GM12865 (cell line): Measurements from ENCODE around the gene KDELR1.
A peak's percentile ranks its signal among the peaks of the same experiment; 100 is the strongest.

Experiments
- DNase-seq: peaks from one replicate; pipeline ENCODE4 v3.0.0; 2010; ENCODE audit warnings: low read depth
- H3K4me3 ChIP-seq: 2 replicates; pipeline ENCODE4 v1.5.1; 2011; ENCODE audit warnings: mild to moderate bottlenecking, low read depth, low read length, control low read depth
- TF ChIP-seq, protein P1 (sequence below): IDR thresholded peaks from 2 replicates; pipeline ENCODE4 v1.5.1; 2011; ENCODE audit warnings: low read length, control low read depth, low read depth, inconsistent platforms; ENCODE audit not compliant: insufficient read depth; ENCODE audit errors: missing control alignments

KDELR1 gene

DNA sequence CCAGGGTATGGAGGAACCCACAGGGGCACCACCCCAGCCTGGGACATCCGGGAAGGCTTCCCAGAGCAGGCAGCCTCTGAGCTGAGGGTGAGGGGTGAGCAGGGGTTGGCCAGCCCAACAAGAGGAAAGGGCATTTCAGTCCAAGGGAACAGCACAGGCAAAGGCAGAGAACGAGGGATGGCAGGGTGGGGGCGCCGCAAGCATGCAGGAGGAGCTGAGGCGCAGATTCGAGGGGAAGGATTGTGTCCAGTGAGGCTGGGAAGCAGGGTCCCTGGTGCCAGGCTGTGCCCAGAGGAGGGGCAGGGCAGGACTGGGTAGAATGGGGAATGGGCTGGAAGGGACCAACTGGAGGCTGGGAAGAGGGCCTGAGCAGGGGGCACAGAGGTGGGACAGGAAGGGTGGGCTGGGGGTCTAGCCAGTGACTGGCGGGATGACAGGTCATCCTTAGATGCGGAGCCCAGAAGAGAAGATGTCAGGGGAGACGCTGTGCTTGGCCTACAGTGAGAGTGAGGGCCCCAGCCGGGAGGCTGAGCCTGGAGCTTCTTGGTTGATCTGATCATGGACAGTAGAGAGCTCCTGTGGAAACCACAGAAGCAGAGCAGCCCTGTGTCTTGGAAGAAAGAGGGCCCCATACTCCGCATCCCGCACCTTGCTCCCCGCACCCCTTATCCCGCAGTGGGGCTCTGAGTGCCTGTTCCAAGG, 52.4 kb downstream of the KDELR1 start:
- TF ChIP-seq, protein P1, sequence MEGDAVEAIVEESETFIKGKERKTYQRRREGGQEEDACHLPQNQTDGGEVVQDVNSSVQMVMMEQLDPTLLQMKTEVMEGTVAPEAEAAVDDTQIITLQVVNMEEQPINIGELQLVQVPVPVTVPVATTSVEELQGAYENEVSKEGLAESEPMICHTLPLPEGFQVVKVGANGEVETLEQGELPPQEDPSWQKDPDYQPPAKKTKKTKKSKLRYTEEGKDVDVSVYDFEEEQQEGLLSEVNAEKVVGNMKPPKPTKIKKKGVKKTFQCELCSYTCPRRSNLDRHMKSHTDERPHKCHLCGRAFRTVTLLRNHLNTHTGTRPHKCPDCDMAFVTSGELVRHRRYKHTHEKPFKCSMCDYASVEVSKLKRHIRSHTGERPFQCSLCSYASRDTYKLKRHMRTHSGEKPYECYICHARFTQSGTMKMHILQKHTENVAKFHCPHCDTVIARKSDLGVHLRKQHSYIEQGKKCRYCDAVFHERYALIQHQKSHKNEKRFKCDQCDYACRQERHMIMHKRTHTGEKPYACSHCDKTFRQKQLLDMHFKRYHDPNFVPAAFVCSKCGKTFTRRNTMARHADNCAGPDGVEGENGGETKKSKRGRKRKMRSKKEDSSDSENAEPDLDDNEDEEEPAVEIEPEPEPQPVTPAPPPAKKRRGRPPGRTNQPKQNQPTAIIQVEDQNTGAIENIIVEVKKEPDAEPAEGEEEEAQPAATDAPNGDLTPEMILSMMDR, result no peak
- DNase-seq, result no peak
- H3K4me3 ChIP-seq, result no peak overlapping the region

DNA sequence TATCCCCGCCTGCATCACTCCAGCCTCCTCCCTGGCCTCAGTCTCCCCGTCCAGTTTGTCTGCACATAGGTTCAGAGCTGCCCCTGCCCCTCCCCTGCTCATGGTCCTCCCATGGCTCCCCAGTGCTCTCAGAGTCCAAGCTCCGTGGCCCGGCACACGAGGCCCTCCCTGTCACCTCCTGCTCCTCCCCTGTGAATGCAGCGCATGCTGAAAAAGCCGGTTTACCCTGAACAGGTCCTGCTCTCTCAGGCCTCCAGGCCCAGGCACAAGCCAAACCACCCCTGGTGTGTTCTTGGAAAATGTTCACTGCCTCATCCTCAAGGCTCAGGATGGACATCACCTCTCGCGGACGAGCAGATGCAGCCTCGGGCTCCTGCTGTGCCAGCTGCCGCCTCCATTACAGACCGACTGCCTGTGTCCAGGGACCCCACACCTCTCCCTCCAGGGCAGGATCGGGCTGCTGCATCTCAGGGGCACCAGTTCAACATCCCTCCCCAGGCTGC, 53.0 kb downstream of the KDELR1 start:
- TF ChIP-seq, protein P1, result no peak
- no peak overlapping the region for H3K4me3 ChIP-seq
- DNase-seq, result no peak

DNA sequence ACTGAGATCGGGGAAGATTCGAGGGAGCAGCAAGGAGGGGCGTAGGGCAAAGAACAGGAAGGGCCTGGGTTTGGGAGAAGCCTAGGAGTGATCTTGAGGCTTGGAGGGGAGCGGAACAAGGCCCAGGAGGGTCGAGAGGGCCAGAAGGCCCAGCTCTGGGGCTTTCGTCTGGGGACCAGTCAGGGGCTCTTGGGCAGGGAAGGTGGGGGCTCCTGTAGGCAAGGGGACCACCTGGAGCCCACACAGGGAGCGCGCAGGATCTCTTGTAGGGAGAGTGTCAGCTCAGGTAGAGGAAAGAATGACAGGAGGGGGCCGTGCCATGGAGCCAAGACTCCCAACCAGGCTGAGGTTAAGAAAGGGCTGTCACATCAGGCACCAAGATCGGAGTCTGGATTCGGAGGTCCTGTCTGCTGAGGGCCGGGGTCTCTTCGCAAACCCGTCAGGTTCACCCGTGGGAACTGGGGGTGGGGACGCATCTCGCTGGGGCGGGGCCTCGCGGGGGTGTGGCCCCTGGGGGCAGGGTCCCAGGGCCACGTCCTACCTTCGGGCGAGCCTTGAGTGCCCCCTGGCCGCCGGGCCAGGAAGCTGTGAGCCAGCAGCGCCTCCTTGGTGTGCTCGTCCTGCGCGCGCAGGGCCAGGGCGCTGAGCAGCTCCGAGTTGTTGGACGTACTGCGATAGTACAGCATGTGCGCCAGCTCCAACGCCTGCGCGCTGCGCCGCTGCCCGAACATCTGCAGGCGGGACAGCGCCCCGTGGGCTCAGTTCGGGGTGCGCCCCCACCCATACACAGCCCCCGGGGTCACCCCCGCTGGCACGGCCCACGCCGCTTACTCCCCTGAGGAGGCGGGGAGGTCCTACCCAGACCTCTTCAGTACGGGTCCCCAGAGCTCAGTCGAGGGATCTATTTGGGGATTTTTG, 57.6 kb downstream of the KDELR1 start:
- peak overlapping the region; percentile 82 for H3K4me3 ChIP-seq
- TF ChIP-seq, protein P1, result peak; percentile 91
- DNase-seq, result peak; percentile 98

DNA sequence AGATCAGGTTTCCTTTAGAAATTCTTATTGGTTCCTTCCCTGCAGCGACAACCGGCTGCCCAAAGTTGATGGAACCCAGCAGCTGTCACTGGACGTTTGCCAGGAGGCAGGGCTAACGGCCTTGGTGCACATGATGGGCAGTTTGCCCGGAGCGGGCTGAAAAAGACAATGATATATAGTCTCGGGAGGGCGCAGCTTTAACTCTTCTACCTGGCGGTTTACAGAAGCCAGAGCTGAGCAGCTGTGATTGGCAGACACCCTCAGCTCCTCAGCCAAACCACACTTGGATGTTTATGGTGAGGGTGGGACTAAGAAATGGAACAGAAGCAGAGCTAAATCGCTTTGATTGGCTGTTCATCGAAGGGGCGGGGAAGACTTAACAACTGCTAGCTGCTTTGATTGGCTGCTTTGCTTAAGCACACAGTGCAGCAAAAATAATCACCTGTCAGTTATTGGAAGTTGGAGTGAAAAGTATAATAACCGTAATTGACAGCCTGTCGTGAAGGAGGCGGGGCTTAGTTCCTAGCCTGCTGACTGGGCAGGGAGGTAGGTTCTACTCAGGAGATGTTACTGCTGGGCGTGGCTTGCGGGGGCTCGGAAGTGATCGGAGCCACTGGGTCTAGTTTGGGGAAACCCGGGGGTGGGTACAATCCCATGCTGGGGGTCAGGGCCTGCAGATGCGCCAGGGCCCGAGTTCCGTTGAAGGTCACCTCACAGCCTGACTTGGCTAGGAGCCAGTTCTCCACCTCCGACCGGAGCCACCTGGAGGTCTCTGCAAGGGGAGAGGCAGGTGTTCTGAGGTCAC, 58.5 kb downstream of the KDELR1 start:
- DNase-seq, result peak; percentile 99
- TF ChIP-seq, protein P1, result no peak
- peak overlapping the region; percentile 82 for H3K4me3 ChIP-seq
